Retina (tissue), 1 donor: Measurements from ENCODE around the gene TNIK.

Experiments used
- DNase-seq: peaks from one replicate; pipeline ENCODE4 v3.0.0-alpha.2; 2016

TNIK gene

DNA sequence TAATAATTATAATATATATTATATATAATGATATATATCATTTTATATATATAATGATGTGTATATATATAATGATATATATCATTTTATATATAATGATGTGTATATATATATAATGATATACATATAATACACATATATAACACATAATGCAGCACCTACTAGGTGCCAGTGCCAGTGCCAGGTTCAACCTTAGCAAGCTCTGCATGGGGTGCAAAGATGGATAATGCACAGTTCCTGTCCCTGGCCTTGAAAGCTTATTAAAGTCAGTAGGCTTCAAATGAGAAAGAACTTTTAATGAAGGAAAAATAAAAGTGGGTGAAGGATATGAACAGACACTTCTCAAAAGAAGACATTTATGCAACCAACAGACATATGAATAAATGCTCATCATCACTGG is 240.9 kb downstream of the TNIK start:
- DNase-seq, result no peak

DNA sequence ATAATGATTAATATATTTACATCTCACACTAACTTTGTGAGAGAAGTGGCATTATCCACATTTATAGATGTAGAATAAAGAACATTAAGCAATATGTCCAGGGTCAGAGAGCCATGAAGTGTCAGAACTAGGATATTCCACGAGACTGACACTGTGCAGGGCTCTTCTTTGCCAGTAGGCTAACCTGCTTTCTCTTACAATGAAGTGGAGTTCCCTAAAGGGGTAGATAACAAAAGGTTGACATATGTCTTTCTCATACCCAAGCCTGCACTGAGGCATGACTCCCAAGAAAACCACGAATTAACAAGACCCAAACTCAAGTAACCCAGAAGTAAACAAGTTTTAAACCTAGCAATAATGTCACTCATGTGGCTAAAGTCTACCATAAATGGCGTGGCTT is 242.1 kb downstream of the TNIK start:
- DNase-seq, result no peak

DNA sequence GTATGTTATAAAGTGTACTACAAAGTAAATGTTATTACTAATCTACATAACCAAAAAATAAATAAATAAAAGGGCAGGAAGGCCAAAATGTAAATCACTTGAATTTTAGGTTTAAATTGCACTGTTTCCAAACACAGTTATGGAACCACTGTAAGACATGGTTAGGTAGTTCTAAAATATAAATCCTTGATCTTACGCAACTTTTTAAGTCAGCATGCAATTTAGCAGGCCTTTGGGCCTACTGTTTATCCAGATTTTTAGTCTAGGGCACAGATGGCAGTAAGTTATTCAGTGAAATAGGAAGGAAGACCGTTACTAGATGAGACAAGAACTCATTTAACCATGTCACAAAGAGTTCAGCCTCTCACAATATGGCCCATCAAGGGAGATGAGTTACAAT is 246.3 kb downstream of the TNIK start:
- DNase-seq, result no peak

GRCh38 chr3:171213178-171213577 is 247.0 kb downstream of the TNIK start:
- DNase-seq, result no peak

- DNase-seq, result no peak
These were observed 247.6 kb downstream of the TNIK start for GRCh38 chr3:171212648-171213047.

DNA sequence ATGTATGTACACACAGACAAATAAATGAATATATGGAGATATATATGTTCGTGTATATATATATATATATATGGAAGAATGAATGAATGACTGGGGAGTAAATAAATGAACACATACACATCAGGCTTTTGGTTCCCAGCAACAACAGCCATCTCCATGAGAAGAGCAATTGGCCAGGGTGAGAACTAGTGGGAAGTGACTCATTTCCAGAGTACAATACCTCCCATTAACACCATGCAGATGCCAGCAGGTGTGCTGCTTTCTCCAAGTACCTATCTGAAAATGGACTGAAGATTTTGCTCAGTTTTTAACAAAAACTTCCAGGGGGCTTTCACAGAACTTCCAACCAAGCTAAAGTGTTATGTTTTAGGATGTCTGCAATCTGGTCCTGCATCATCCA is 253.9 kb downstream of the TNIK start:
- DNase-seq, result no peak

GRCh38 chr3:171204942-171205341 is 255.3 kb downstream of the TNIK start:
- no peak for DNase-seq

GRCh38 chr3:171201825-171202224 is 258.4 kb downstream of the TNIK start:
- no peak for DNase-seq

GRCh38 chr3:171200750-171201088 is 259.5 kb downstream of the TNIK start:
- DNase-seq, result no peak

GRCh38 chr3:171200052-171200749 is 260.0 kb downstream of the TNIK start:
- DNase-seq, result no peak

GRCh38 chr3:171199473-171199829 is 260.8 kb downstream of the TNIK start:
- DNase-seq, result peak; percentile 29

DNA sequence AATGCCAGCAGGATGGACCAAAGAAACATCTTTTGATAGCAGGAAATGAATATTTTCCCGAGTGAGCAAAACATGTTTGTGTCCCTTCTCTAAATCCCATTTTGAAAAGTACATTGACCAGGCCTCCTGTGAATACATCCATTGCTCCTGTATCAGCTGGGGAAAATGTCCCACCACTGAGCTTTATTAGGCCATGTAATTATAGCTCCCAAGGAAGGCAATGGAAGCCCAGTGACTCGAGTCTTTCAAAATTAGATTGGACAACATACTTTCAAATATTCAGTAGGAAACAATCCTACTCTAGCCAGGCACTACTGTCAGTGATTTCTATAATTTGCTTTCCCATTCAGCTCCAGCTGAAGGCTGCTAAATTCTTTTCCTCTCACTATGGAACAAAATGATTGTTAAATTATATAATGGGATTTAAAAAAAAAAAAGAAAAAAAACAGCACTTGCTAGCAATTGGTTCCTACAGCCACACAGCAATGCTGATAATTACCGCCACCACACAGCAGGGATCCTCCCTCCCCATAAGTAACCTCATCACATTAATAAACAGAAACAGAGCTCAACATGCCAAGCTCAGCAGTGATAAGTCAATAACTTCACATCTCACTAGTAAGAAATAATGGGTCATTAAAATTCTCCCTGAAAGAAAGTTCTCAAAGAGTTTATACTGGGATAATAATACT is 261.3 kb downstream of the TNIK start:
- peak; percentile 60 for DNase-seq

- no peak for DNase-seq
These were observed 264.5 kb downstream of the TNIK start for GRCh38 chr3:171195686-171196085.

- no peak for DNase-seq
These were observed 265.2 kb downstream of the TNIK start for GRCh38 chr3:171194965-171195364.

GRCh38 chr3:171193693-171194092 is 266.5 kb downstream of the TNIK start:
- DNase-seq, result no peak

DNA sequence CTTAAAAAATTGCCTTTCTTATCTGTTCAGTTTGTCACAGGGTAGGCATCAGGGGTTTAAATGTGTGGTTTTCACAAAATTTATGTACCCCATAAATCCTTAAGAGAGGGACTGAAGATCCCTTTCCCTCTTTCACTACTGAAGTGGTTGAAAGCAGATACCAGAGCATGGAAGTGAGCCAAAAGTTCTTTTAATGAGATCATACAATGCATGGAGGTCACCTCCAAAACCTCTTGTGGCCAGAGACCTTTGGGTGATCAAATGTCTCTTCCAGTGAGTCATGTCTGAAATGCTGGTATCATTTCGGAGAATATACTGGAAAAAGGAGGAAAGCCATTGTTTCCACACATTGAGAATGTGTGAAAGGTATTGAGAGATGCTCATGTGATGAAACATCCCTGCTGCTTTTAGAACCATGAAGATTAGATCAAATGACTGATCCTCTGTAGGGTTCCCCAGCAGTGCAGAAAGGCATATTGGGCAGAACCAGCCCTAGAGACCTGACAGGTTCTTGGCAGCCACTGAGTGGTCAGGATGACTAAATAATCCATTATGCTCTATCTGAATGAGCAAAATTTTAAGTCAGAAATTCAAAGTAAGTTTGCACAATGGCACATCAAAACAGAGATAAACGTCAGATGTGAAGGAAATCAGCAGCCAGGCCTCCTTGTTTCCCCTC is 267.9 kb downstream of the TNIK start:
- DNase-seq, result no peak

GRCh38 chr3:171190668-171191067 is 269.5 kb downstream of the TNIK start:
- no peak for DNase-seq

- no peak for DNase-seq
These were observed 270.7 kb downstream of the TNIK start for GRCh38 chr3:171189394-171190080.

- peak; percentile 31 for DNase-seq
These were observed 272.4 kb downstream of the TNIK start for GRCh38 chr3:171187706-171188290.

- no peak for DNase-seq
These were observed 273.2 kb downstream of the TNIK start for GRCh38 chr3:171186817-171187500.

DNA sequence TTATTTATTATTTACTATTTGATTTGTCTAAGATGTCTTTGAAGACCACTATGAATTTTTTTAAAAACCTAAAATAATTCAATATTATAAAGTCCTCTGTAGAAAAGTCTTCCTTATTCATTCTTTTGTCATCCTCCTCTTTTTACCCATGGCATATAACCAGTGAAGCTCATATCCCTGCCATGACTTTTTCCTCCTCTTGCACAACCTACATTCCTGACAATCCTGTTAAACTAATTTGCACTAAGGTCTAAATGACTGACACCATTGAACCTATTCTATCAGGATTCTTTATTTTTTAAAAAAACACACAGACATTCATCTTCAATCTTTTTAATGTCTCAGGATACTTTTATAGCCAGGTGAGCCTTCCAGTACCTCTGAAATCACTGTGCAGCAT is 273.8 kb downstream of the TNIK start:
- DNase-seq, result no peak

- no peak for DNase-seq
These were observed 274.2 kb downstream of the TNIK start for GRCh38 chr3:171185959-171186358.

DNA sequence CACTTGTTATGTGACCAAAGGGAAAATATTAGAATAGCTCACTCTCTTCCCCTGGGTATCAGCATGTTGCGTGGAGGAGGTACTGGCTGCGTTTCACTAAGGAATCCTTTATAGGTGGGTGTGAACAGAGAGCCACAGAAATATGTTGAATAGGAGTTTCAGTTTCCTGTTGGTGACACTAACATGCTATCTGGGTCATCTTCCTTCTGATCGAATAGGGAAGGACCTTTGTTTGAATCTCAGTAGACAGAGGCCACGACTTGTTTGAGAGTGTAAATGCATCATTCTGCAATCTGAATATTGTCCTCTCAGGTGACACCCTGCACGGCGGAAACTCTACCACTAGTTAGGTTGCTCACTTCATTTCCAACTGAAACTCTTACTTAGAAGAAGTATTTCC is 275.8 kb downstream of the TNIK start:
- DNase-seq, result no peak
